ENCODE data around the gene FRMD5. TPM values are rescaled to one million over a fixed set of nuclear protein-coding genes. Genes with fewer than 3 reads are reported as not detected.

The FRMD5 gene
- polyA plus RNA-seq, 2 of the 4 experiments (the other 2 are of a cell fraction), result 2.5 to 3.6 TPM

- POLR2A ChIA-PET, result no interaction called here
- DNase-seq (ENCODE audit: low read depth in 1 of 2, low spot score in 1 of 2) (no peak), ATAC-seq (no peak), FAIRE-seq (no peak)
- H3K9me3 ChIP-seq, result no peaks in the 10 kb centered on the region
- CTCF ChIA-PET, result interaction anchor here (6.1 kb wide), 1 partner anchor 13 kb away, joined by 30 read pairs; no protein-coding TSS in a partner anchor
- H3K4me1 ChIP-seq, result peaks cover 32% of the 10 kb centered on the region
- no peak for TF ChIP-seq HOXB13 (CRISPR knock-in tag; IDR thresholded peaks at IDR 0.05; ENCODE audit: low read depth)
- TF ChIP-seq CEBPB (IDR thresholded peaks at IDR 0.05), result no peak
- TF ChIP-seq EHF (CRISPR knock-in tag; IDR thresholded peaks at IDR 0.05), result no peak
- H3K4me3 ChIP-seq, result no peak overlapping the region
- WGBS (ENCODE audit: missing lambda C conversion rate), result 89% methylated on average over 5 of the region's 5 CpGs
- no peak overlapping the region for H3K27ac ChIP-seq
- no peak overlapping the region for H3K4me2 ChIP-seq
These were observed 279.3 kb downstream of the FRMD5 start for GRCh38 chr15:43915631-43916325.

GRCh38 chr15:43913941-43914340, 281.1 kb downstream of the FRMD5 start:
- 83% methylated on average over 1 of the region's 1 CpG for WGBS (ENCODE audit: missing lambda C conversion rate)
- no peak for ATAC-seq
- CTCF ChIA-PET, result interaction anchor here (1.1 to 6.1 kb wide), 3 partner anchors 11 to 152 kb away, joined by 3 to 30 read pairs (median 10); no protein-coding TSS in a partner anchor

GRCh38 chr15:43913026-43913780, 281.9 kb downstream of the FRMD5 start:
- H3K9me3 ChIP-seq, result no peaks in the 10 kb centered on the region
- WGBS (ENCODE audit: missing lambda C conversion rate), result 6% methylated on average over 1 of the region's 1 CpG
- peak overlapping the region; percentile 33 to 61; a peak in 3 of 6 replicates for H3K27ac ChIP-seq
- FAIRE-seq, result no peak
- peak overlapping the region; percentile 54 for H3K4me2 ChIP-seq
- DNase-seq (ENCODE audit: low read depth in 1 of 2, low spot score in 1 of 2), result peak; percentile 43 to 65
- peaks cover 33% of the 10 kb centered on the region for H3K4me1 ChIP-seq
- ATAC-seq, result peak; percentile 82 to 86
- CTCF ChIA-PET, result interaction anchor here (1.1 to 6.1 kb wide), 3 partner anchors 10 to 153 kb away, joined by 3 to 30 read pairs (median 10); no protein-coding TSS in a partner anchor
- POLR2A ChIA-PET, result no interaction called here
- H3K4me3 ChIP-seq, result no peak overlapping the region
- TF ChIP-seq ZSCAN20 (CRISPR knock-in tag; IDR thresholded peaks at IDR 0.05), result no peak
- no peak for TF ChIP-seq FOSL2 (IDR thresholded peaks at IDR 0.05)
- peak; percentile 53 for TF ChIP-seq FOSL2 (CRISPR knock-in tag; IDR thresholded peaks at IDR 0.05)
- no peak for TF ChIP-seq RFX5 (IDR thresholded peaks at IDR 0.05)
- TF ChIP-seq JUNB (IDR thresholded peaks at IDR 0.05), result peak; percentile 28; the same call in 1 of the 2 replicates

More at GRCh38 chr15:43913941-43914340, 281.1 kb downstream of the FRMD5 start:
- FAIRE-seq (no peak), DNase-seq (ENCODE audit: low read depth in 1 of 2, low spot score in 1 of 2) (no peak)
- TF ChIP-seq ESRRA (IDR thresholded peaks at IDR 0.05; ENCODE audit: borderline replicate concordance, low read length), result no peak
- TF ChIP-seq ZFP36 (IDR thresholded peaks at IDR 0.05; ENCODE audit: borderline replicate concordance, partially characterized antibody), result no peak
- no peak for TF ChIP-seq POLR2AphosphoS2 (conservative IDR thresholded peaks at IDR 0.05; ENCODE audit: low read length)
- TF ChIP-seq, protein P1, sequence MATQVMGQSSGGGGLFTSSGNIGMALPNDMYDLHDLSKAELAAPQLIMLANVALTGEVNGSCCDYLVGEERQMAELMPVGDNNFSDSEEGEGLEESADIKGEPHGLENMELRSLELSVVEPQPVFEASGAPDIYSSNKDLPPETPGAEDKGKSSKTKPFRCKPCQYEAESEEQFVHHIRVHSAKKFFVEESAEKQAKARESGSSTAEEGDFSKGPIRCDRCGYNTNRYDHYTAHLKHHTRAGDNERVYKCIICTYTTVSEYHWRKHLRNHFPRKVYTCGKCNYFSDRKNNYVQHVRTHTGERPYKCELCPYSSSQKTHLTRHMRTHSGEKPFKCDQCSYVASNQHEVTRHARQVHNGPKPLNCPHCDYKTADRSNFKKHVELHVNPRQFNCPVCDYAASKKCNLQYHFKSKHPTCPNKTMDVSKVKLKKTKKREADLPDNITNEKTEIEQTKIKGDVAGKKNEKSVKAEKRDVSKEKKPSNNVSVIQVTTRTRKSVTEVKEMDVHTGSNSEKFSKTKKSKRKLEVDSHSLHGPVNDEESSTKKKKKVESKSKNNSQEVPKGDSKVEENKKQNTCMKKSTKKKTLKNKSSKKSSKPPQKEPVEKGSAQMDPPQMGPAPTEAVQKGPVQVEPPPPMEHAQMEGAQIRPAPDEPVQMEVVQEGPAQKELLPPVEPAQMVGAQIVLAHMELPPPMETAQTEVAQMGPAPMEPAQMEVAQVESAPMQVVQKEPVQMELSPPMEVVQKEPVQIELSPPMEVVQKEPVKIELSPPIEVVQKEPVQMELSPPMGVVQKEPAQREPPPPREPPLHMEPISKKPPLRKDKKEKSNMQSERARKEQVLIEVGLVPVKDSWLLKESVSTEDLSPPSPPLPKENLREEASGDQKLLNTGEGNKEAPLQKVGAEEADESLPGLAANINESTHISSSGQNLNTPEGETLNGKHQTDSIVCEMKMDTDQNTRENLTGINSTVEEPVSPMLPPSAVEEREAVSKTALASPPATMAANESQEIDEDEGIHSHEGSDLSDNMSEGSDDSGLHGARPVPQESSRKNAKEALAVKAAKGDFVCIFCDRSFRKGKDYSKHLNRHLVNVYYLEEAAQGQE (IDR thresholded peaks at IDR 0.05), result no peak
- TF ChIP-seq TFCP2L1 (CRISPR knock-in tag; IDR thresholded peaks at IDR 0.05), result no peak
- TF ChIP-seq, protein P2, sequence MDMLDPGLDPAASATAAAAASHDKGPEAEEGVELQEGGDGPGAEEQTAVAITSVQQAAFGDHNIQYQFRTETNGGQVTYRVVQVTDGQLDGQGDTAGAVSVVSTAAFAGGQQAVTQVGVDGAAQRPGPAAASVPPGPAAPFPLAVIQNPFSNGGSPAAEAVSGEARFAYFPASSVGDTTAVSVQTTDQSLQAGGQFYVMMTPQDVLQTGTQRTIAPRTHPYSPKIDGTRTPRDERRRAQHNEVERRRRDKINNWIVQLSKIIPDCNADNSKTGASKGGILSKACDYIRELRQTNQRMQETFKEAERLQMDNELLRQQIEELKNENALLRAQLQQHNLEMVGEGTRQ (IDR thresholded peaks at IDR 0.05), result no peak
- no peak for TF ChIP-seq KDM5A (IDR thresholded peaks at IDR 0.05)
- TF ChIP-seq HOXB13 (CRISPR knock-in tag; IDR thresholded peaks at IDR 0.05; ENCODE audit: low read depth), result no peak
- TF ChIP-seq TP53 (CRISPR knock-in tag; IDR thresholded peaks at IDR 0.05), result no peak
- TF ChIP-seq HOXA7 (CRISPR knock-in tag; IDR thresholded peaks at IDR 0.05), result no peak
- TF ChIP-seq HES2 (IDR thresholded peaks at IDR 0.05), result no peak
- POLR2A ChIA-PET, result no interaction called here
- H3K27ac ChIP-seq, result 0 out of 6 replicates have a peak overlapping the region, but pooled peaks have one; percentile 33 to 46
- no peak overlapping the region; the same call in 2 of the 3 replicates for H3K4me2 ChIP-seq
- no peaks in the 10 kb centered on the region for H3K9me3 ChIP-seq
- no peak overlapping the region for H3K4me3 ChIP-seq
- peaks cover 33% of the 10 kb centered on the region for H3K4me1 ChIP-seq
